Mesenchymal stem cell (in vitro differentiated cells and primary cell): ENCODE results near the gene FGFR2.

Experiments
- DNase-seq: peaks from one replicate; pipeline ENCODE4 v3.0.0-alpha.2; 2013
- H2AFZ ChIP-seq: one replicate; pipeline ENCODE4 v1.6.1; 2013; ENCODE audit warnings: low read depth, mild to moderate bottlenecking, control low read depth, inconsistent platforms, low read length, moderate library complexity
- H2AK5ac ChIP-seq: 2 replicates; pipeline ENCODE4 v1.6.1; 2013; ENCODE audit warnings: low read length, moderate library complexity, mild to moderate bottlenecking, inconsistent platforms; ENCODE audit not compliant: severe bottlenecking
- H2BK120ac ChIP-seq: one replicate; pipeline ENCODE4 v1.6.1; 2013; ENCODE audit warnings: low read depth, mild to moderate bottlenecking, inconsistent platforms, low read length, moderate library complexity
- H2BK12ac ChIP-seq, 2 experiments: one replicate each; pipeline ENCODE4 v1.6.1; 2013; ENCODE audit warnings: inconsistent platforms in 2 of 2, low read length in 2 of 2, mild to moderate bottlenecking in 2 of 2, moderate library complexity in 2 of 2, control low read depth in 1 of 2
- H2BK15ac ChIP-seq: one replicate; pipeline ENCODE4 v1.6.1; 2013; ENCODE audit warnings: mild to moderate bottlenecking, low read depth, inconsistent platforms; ENCODE audit not compliant: poor library complexity, severe bottlenecking
- H2BK5ac ChIP-seq: 2 replicates; pipeline ENCODE4 v1.6.1; 2013; ENCODE audit warnings: low read depth, mild to moderate bottlenecking, low read length, control low read depth, inconsistent platforms; ENCODE audit not compliant: poor library complexity, severe bottlenecking
- H3K14ac ChIP-seq, 2 experiments: one replicate each; pipeline ENCODE4 v1.6.1; 2013; ENCODE audit warnings: inconsistent platforms in 2 of 2, low read length in 2 of 2, control low read depth in 1 of 2, mild to moderate bottlenecking in 1 of 2, moderate library complexity in 1 of 2
- H3K18ac ChIP-seq, 2 experiments: one replicate each; pipeline ENCODE4 v1.6.1; 2013; ENCODE audit warnings: inconsistent platforms in 2 of 2, low read length in 2 of 2, control low read depth in 1 of 2, low read depth in 1 of 2, mild to moderate bottlenecking in 1 of 2
- H3K23ac ChIP-seq, 2 experiments: one replicate each; pipeline ENCODE4 v1.6.1; 2013; ENCODE audit warnings: inconsistent platforms in 2 of 2, low read length in 2 of 2, mild to moderate bottlenecking in 2 of 2, moderate library complexity in 2 of 2, control low read depth in 1 of 2
- H3K27ac ChIP-seq: 2 replicates; pipeline ENCODE4 v1.5.1; 2013; ENCODE audit warnings: mild to moderate bottlenecking, moderate library complexity, low read length, control low read depth, inconsistent platforms; ENCODE audit not compliant: poor library complexity, severe bottlenecking
- H3K27me3 ChIP-seq, 2 experiments: 2 replicates each; pipeline versions ENCODE4 v1.6.1 to v1.7.0; 2013; ENCODE audit warnings: low read length in 2 of 2, mild to moderate bottlenecking in 2 of 2, moderate library complexity in 2 of 2, control low read depth in 1 of 2, inconsistent platforms in 1 of 2; ENCODE audit not compliant: control insufficient read depth in 1 of 2, insufficient read depth in 1 of 2
- H3K36me3 ChIP-seq, 2 experiments: 2 replicates each; pipeline versions ENCODE4 v1.6.1 to v1.7.0; 2013; ENCODE audit warnings: low read length in 2 of 2, control low read depth in 1 of 2, inconsistent platforms in 1 of 2, low read depth in 1 of 2, mild to moderate bottlenecking in 1 of 2; ENCODE audit not compliant: insufficient read depth in 2 of 2, control insufficient read depth in 1 of 2
- H3K4ac ChIP-seq, 2 experiments: one replicate each; pipeline ENCODE4 v1.6.1; 2013; ENCODE audit warnings: inconsistent platforms in 2 of 2, low read length in 2 of 2, mild to moderate bottlenecking in 2 of 2, moderate library complexity in 2 of 2, control low read depth in 1 of 2, low read depth in 1 of 2
- H3K4me1 ChIP-seq: 2 replicates; pipeline ENCODE4 v1.6.1; 2013; ENCODE audit warnings: low read depth, low read length, control low read depth; ENCODE audit not compliant: control insufficient read depth, insufficient read depth
- H3K4me2 ChIP-seq: 2 replicates; pipeline ENCODE4 v1.6.1; 2013; ENCODE audit warnings: low read length, mild to moderate bottlenecking, inconsistent platforms; ENCODE audit not compliant: poor library complexity, severe bottlenecking
- H3K4me3 ChIP-seq, 2 experiments: 2 replicates each; pipeline versions ENCODE4 v1.5.1 to v1.7.0; 2013; ENCODE audit warnings: low read length in 2 of 2, mild to moderate bottlenecking in 2 of 2, control low read depth in 1 of 2, low read depth in 1 of 2; ENCODE audit not compliant: insufficient read depth in 1 of 2
- H3K79me1 ChIP-seq: replicated peaks from 2 replicates; pipeline ENCODE4 v1.6.1; 2013; ENCODE audit warnings: mild to moderate bottlenecking, control low read depth, low read length, inconsistent platforms; ENCODE audit not compliant: poor library complexity, severe bottlenecking
- H3K9ac ChIP-seq: 2 replicates; pipeline ENCODE4 v1.7.0; 2013; ENCODE audit warnings: mild to moderate bottlenecking, low read length, moderate library complexity
- H3K9me3 ChIP-seq: 2 replicates; pipeline ENCODE4 v1.7.0; 2013; ENCODE audit warnings: mild to moderate bottlenecking, low read length; ENCODE audit not compliant: control insufficient read depth
- H4K8ac ChIP-seq: one replicate; pipeline ENCODE4 v1.6.1; 2013; ENCODE audit warnings: inconsistent platforms, mild to moderate bottlenecking, low read length, moderate library complexity
- H4K91ac ChIP-seq: one replicate; pipeline ENCODE4 v1.6.1; 2013; ENCODE audit warnings: mild to moderate bottlenecking, low read length, inconsistent platforms
- WGBS: methylation state at CpG from one replicate; pipeline ENCODE4 v1.1.7; 2013; ENCODE audit warnings: mixed read lengths; 5-methylcytosine and 5-hydroxymethylcytosine counted together

Gene FGFR2

DNA sequence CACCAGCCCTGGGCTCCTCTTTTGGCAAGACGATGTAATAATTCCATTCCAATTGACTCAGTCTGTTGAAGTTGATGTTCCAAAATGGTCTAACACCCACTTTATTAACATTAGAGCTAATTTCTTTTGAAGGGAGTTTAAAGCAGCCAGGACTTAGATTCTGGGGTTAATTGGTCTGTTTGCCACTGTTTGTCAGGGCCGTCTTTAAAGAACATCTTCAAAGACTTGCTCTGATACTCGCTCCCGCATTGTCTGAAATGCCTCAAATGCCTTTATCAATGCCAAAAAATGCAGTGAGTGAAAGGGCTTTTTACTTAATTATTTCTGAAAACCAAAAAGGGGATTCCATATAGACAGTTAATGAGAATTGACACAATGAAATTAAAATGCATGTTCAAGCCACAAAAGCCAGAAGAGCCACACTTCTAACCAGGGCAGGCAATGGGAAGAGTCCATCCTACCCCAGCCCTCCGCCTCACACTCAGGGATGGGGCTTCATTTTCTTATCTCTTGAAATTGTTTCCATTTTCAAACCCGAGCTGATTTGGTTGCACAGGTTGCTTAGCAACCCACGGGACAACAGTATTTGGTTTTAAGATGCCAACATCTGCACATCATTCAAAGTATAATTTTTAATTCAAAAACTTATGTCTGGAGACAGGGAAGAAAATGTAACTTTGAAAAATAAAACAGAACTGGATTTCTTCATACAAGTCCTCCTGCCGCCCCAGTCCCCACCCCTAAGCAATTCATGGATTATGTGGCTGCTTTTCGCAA lies 163.0 kb downstream of the FGFR2 start:
- Histone ChIP-seq H3K23ac (no peak overlapping the region), H3K4me1 (peaks cover 5% of the 10 kb centered on the region), H4K8ac (no peak overlapping the region), H3K18ac (no peak overlapping the region), H3K36me3 (no peaks in the 10 kb centered on the region), H3K4me2 (no peak overlapping the region), H3K9me3 (no peaks in the 10 kb centered on the region), H3K14ac (no peak overlapping the region), H3K27ac (no peak overlapping the region), H3K9ac (no peak overlapping the region), H2AK5ac (no peak overlapping the region), H3K4me3 (no peak overlapping the region), H2BK15ac (no peak overlapping the region), H2AFZ (no peak overlapping the region), H3K27me3 (peaks cover 0 to 6% of the 10 kb centered on the region in 2 experiments), H4K91ac (no peak overlapping the region), H2BK120ac (no peak overlapping the region), H3K4ac (no peak overlapping the region), H2BK5ac (no peak overlapping the region), H2BK12ac (no peak overlapping the region), H3K79me1 (no peaks in the 10 kb centered on the region)
- DNase-seq: no peak
- 82% methylated on average over 3 of the region's 9 CpGs for WGBS

DNA sequence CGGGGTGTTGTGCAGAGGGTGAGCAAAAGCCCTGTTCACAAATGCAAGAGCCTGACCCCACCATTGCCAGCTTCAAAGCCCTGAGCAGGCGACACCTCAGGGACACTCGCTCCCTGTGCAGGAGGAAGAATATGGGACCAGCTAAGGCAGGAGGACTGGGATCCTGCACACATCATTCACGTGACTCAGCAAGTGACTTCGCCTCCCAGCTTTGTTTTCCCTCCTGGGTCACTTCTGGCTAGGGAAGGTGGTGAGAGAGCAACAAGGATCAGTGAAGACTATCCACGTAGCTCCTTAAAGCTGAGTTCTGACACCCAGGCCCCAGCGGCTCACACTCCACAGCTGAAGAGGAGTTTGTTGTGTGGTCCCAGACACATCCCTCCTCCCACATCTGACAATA lies 164.3 kb downstream of the FGFR2 start:
- no peak overlapping the region for H3K9ac ChIP-seq
- no peak overlapping the region for H3K27ac ChIP-seq
- H3K27me3 ChIP-seq: peaks cover 0 to 6% of the 10 kb centered on the region in 2 experiments
- DNase-seq: no peak
- H2AFZ ChIP-seq: no peak overlapping the region
- H3K4me2 ChIP-seq: no peak overlapping the region
- no peak overlapping the region for H2BK15ac ChIP-seq
- H3K9me3 ChIP-seq: no peaks in the 10 kb centered on the region
- H3K79me1 ChIP-seq: no peaks in the 10 kb centered on the region
- no peak overlapping the region for H3K14ac ChIP-seq
- H3K18ac ChIP-seq: no peak overlapping the region
- WGBS: 81% methylated on average over 7 of the region's 7 CpGs
- H4K8ac ChIP-seq: no peak overlapping the region
- H3K4me1 ChIP-seq: peaks cover 5% of the 10 kb centered on the region
- no peak overlapping the region for H3K4ac ChIP-seq
- H2AK5ac ChIP-seq: no peak overlapping the region
- H2BK120ac ChIP-seq: no peak overlapping the region
- H4K91ac ChIP-seq: no peak overlapping the region
- H2BK5ac ChIP-seq: no peak overlapping the region
- no peak overlapping the region for H3K4me3 ChIP-seq
- H3K23ac ChIP-seq: no peak overlapping the region
- H3K36me3 ChIP-seq: no peaks in the 10 kb centered on the region
- H2BK12ac ChIP-seq: no peak overlapping the region

DNA sequence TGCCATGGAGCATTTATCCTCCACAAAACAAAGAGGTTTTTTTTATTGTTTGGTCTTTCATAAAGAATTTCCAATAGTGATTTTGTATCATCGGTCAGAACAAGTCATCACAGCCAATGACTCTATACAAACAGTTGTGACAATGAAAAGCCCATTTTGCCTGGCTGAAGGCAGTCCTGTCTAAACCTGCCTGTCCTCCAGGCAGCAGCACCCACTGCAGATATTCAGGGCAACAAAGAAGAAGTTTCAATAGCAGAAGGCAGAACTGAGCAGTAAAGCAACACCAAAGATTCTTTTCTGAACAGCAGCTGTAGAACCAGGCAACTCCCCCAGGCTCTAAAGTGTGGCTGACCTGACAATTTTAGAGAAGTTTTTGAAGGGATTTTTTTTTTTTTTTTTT lies 169.4 kb downstream of the FGFR2 start:
- Histone ChIP-seq H3K4me1 (no peaks in the 10 kb centered on the region), H3K36me3 (no peaks in the 10 kb centered on the region), H3K18ac (no peak overlapping the region), H2BK15ac (no peak overlapping the region), H3K23ac (no peak overlapping the region), H3K79me1 (no peaks in the 10 kb centered on the region), H2BK5ac (no peak overlapping the region), H2BK12ac (no peak overlapping the region), H4K8ac (no peak overlapping the region), H2AFZ (no peak overlapping the region), H3K14ac (no peak overlapping the region), H3K27me3 (peaks cover 0 to 5% of the 10 kb centered on the region in 2 experiments), H3K4ac (no peak overlapping the region), H3K27ac (no peak overlapping the region), H2AK5ac (no peak overlapping the region), H3K4me2 (no peak overlapping the region), H3K9me3 (peaks cover 3% of the 10 kb centered on the region), H4K91ac (no peak overlapping the region), H2BK120ac (no peak overlapping the region), H3K4me3 (no peak overlapping the region), H3K9ac (no peak overlapping the region)
- no peak for DNase-seq
- 92% methylated on average over 1 of the region's 1 CpG for WGBS
